Middle frontal gyrus (tissue), 1 donor: Measurements from ENCODE around the gene P2RY8.
"Not testable (repeated sequence)": the region's sequence is repeated elsewhere in the genome, so short reads cannot be mapped to it uniquely, and the experiment has no call there.

Experiments used
- DNase-seq: peaks from one replicate; pipeline ENCODE4 v3.0.0-alpha.2; 2015; ENCODE audit warnings: low spot score; ENCODE audit errors: extremely low spot score

Gene P2RY8

DNA sequence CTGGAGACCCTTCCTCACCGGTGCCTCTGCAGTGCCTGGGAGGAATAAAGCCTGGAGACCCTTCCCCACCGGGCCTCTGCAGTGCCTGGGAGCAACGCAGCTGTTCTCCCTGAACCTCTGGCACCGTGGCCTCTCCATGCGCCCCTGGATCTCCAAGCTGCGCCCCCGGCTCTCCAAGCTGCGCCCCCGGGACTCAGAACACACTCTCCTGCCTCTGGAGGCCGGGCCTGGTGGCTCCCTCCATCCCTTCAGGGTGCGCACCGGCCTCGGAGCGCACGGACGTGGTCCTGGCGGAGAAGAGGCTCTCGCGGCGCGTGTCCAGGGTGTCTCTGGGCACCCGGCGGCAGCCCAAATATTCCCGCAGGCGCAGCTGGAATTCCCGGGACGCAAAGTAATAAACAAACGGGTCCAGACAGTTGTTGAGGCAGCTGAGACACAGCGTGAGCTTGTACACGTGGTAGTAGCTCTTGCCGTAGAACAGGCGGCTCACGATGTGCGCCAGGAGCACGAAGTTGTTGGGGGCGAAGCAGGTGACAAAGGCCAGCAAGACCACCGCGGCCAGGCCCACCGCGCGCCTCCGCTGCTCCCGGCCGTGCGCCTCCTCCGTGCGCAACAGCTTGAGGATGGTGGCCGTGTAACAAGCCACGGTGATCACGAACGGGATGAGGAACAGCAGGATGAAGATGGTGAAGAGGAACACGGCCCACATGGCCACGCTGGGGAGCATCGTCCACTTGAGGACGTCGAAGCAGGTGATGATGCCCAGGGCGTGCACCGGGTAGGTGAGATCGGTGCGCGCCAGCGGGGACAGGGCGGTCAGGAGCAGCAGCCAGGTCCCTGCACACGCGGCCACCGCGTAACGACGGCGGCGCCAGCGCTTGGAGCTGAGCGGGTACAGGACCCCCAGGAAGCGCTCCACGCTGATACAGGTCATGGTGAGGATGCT is 71.4 kb downstream of the P2RY8 start:
- DNase-seq, result no peak

DNA sequence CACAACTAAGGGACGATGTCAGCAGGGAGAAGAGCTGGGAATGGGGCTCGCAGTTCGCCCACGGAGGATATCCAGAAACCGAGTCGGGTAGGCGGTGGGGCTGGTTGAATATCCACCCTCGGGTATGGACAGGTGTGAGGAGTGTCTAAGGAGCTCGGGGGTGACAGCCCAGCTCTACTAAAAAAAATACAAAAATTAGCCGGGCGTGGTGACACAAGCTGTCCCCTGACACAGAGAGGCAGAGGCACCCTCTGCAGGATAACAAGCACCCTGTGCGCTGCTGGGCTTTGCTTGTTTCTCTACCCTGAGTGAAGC is 72.1 kb downstream of the P2RY8 start:
- no peak for DNase-seq

GRCh38 chrX:1464041-1464970 is 72.7 kb downstream of the P2RY8 start:
- DNase-seq, result no peak

DNA sequence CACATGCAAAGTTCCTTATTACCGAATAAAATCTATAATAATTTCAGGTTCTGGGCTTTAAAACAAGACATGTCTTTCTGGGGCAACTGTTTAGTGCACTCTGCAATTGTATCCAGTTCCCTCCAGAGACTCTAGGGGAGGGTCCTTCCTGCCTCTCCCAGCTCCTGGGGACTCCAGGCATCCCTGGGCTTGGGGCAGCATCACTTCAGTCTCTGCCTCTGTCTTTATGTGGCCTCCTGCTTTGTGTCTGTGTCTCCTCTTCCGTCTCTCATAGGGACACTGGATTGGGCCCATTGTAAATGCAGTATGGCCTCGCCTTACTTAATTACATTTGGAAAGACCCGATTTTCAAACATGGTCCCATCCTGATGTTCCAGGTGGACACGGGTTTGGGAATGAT is 73.4 kb downstream of the P2RY8 start:
- no peak for DNase-seq

DNA sequence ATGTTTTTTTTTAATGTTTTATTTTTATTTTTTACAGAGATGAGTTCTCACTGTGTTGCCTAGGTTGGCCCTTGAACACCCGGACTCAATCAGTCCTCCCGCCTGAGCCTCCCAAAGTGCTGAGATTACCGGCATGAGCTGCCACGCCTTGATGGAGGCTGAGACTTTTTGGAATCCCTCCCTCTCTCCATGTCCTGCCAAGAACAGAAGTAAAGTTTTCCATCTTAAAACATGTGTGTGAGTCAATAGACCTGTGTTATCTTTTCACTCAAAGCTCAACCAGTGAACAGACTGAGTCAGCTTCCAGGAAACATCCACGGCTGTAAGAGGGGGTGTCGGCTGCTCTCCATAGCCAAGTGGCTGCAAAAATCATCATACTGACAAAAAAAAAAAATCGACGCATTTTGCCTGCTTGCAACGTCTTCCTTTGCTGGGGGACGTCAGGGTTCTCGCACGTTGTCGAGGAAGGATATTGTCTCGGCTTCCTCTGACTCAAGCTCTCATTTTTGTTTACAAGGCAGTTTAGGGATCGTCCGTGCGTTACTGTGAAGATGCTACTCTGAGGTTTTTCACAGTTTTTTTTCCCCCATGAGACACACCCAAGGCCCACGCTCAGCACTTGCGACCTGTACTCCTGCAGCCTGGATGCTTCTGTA is 74.3 kb downstream of the P2RY8 start:
- DNase-seq, result no peak

- no peak for DNase-seq
Observed at GRCh38 chrX:1462110-1462509, 74.9 kb downstream of the P2RY8 start.

- DNase-seq, result no peak
Observed at GRCh38 chrX:1455948-1456280, 81.1 kb downstream of the P2RY8 start.

- DNase-seq, result peak; percentile 67
Observed at GRCh38 chrX:1453951-1454785, 82.8 kb downstream of the P2RY8 start.

GRCh38 chrX:1453395-1453783 is 83.6 kb downstream of the P2RY8 start:
- DNase-seq, result no peak

DNA sequence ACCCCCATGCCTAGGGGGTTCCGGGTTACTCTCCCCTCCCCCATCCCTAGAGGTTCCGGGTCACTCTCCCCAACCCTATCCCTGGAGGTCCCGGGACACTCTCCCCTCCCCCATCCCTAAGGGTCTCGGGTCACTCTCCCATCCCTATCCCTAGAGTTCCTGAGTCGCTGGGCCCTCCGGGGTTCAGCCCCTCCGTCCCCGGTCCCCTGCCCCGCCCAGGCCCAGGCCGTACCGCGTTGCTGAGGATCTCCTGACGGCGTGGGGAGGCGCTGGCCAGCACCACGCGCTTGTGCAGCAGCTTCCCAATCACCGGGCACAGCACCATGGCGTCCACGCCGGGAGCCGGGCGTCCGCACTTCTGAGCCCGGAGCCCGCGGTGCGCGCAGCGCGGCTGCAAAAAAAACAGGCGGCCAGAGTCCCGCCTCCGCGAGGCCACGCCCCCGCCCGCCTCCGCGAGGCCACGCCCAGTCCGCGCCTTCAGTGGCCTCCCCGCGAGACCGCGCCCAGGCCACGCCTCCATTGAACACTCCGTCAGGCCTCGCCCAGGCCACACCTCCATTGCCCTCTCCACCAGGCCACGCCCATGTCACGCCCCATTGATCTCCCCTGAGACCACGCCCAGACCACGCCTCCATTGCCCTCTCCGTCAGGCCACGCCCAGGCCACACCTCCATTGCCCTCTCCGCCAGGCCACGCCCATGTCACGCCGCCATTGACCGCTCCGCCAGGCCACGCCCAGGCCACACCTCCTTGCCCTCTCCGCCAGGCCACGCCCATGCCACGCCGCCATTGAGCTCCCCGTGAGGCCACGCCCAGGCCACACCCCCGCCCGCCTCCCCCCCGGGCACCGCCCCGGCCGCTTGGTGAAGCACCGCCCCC is 84.2 kb downstream of the P2RY8 start, which contains the start of gene ASMTL:
Gene ASMTL (minus strand): TSS at position 394 of the 879 bp plus-strand sequence. CDS start 69 bp downstream, at position 325.
- peak; percentile 96 for DNase-seq

DNA sequence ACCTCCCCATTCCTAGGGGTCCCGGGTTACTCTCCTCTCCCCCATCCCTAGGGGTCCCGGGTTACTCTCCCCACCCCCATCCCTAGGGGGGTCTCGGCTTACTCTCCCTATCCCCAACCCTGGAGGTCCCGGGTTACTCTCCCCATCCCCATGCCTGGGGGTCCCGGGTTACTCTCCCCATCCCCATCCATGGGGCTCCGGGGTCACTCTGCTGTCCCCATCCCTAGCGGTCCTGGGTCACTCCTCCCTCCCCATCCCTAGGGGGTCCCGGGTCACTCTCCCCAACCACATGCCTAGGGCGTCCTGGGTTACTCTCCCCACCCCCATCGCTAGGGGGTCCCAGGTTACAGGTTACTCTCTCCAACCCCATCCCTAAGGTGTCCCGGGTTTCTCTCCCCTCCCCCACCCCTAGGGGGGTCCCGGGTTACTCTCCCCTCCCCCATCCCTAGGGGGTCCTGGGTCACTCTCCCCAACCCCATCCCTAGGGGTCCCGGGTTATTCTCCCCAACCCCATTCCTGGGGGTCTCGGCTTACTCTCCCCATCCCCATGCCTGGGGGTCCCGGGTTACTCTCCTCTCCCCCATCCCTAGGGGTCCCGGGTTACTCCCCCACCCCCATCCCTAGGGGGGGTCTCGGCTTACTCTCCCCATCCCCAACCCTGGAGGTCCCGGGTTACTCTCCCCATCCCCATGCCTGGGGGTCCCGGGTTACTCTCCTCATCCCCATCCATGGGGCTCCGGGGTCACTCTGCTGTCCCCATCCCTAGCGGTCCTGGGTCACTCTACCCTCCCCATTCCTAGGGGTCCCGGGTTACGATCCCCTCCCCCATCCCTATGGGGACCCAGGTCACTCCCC is 85.1 kb downstream of the P2RY8 start:
- DNase-seq, result no peak

DNA sequence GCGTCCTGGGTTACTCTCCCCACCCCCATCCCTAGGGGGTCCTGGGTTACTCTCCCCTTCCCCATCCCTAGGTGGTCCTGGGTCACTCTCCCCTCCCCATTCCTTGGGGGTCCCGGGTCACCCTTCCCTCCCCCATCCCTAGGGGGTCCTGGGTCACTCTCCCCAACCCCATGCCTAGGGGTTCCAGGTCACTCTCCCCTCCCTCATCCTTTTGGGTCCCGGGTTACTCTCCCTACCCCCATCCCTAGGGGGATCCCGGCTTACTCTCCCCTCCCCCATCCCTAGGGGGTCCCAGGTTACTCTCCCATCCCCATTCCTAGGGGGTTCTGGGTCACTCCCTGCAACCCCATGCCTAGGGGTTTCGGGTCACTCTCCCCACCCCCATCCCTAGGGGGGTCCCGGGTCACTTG is 85.7 kb downstream of the P2RY8 start:
- no peak for DNase-seq

GRCh38 chrX:1450361-1451161 is 86.4 kb downstream of the P2RY8 start:
- DNase-seq, result no peak

GRCh38 chrX:1449823-1450149 is 87.2 kb downstream of the P2RY8 start:
- DNase-seq, result no peak

DNA sequence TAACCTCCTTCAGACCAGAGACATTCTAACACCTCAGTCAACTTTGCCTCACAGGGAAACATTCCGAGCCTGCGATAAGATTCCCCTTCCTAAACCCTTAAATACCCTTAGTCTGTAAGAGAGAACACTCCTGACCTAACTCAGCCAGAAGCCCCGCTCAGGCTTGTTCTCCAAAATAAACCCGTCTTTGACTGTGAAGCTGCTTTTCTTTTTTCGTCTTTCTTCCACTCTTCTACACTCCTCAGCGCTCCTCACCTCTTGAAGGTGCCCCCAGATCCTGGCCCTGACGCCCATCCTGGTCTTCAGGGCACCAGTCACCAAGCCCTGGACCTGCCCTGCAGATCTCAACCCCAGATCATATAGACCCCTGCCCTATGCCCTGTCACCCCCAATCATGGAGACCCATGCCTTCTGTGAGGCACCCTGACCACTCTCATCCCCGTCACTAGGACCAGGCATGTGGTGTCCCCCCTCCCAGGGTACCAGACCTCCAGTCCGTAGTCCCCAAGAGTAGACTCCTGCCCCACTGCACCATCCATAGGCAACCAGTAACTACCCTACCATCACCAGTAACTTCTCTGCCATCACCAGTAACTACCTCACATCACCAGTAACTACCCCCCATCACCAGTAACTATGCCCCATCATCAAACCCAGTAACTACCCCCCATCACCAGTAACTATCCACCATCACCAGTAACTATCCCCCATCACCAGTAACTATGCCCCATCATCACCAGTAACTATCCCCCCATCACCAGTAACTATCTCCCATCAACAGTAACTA is 87.8 kb downstream of the P2RY8 start:
- no peak for DNase-seq

GRCh38 chrX:1448573-1449001 is 88.4 kb downstream of the P2RY8 start:
- DNase-seq, result not testable (repeated sequence)

DNA sequence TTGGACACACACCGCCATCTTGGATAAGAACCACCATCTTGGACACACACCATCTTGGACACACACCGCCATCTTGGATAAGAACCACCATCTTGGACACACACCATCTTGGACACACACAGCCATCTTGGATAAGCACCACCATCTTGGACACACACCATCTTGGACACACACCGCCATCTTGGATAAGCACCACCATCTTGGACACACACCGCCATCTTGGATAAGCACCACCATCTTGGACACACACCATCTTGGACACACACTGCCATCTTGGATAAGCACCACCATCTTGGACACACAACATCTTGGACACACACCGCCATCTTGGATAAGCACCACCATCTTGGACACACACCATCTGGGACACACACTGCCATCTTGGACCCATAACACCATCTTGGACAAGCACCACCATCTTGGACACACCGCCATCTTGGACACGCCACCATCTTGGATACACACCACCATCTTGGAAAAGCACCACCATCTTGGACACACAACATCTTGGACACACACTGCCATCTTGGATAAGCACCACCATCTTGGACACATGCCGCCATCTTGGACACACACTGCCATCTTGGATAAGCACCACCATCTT is 88.9 kb downstream of the P2RY8 start:
- not testable (repeated sequence) for DNase-seq
